ENCODE measurements around the gene SPRY2.

The SPRY2 gene

DNA sequence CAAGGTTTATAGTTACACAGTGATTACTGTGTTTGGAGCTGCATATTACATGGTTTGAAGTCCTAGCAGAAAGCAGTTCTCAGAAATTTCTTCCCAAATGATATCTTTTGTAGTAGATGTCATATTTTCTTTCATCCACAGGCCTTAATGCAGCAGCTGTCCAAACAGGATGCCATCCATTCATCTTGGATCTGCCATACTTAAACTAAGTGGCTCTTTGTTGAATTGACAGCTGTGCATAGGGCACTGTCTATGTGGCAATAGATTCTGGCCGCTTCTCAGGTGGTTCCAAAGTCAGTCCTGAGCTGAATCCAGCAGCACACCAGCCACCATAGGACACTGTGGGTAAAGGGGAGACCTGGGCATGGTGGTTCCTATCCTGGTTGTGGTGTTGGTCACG is 41.6 kb upstream of the SPRY2 start:
- no peak overlapping the region for H3K4me3 ChIP-seq (ENCODE audit: low read depth, low read length)
- TF ChIP-seq, protein P1, sequence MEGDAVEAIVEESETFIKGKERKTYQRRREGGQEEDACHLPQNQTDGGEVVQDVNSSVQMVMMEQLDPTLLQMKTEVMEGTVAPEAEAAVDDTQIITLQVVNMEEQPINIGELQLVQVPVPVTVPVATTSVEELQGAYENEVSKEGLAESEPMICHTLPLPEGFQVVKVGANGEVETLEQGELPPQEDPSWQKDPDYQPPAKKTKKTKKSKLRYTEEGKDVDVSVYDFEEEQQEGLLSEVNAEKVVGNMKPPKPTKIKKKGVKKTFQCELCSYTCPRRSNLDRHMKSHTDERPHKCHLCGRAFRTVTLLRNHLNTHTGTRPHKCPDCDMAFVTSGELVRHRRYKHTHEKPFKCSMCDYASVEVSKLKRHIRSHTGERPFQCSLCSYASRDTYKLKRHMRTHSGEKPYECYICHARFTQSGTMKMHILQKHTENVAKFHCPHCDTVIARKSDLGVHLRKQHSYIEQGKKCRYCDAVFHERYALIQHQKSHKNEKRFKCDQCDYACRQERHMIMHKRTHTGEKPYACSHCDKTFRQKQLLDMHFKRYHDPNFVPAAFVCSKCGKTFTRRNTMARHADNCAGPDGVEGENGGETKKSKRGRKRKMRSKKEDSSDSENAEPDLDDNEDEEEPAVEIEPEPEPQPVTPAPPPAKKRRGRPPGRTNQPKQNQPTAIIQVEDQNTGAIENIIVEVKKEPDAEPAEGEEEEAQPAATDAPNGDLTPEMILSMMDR (IDR thresholded peaks at IDR 0.05; ENCODE audit: insufficient read depth, low read depth, low read length, missing control alignments): no peak
- DNase-seq (ENCODE audit: low read depth): no peak

DNA sequence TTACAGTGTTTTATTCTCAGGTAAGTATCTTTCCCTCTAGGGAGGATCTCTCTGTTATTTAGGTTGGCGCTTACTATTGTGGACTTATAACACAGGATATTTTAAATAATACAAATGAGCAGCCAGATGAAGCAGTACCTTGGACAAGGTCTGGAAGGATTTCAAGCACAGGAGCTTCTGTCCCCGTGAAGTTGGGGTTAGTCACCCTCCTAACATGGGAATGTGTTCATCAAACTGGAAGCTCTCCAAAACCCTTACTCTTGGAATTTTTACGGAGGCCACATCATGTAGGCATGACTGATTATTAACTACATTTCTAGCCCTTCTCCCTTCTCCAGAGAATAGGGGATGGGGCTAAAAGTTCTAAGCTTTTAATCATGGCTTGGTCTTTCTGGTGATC is 38.3 kb upstream of the SPRY2 start:
- H3K4me3 ChIP-seq (ENCODE audit: low read depth, low read length): no peak overlapping the region
- TF ChIP-seq, protein P1 (IDR thresholded peaks at IDR 0.05; ENCODE audit: insufficient read depth, low read depth, low read length, missing control alignments): no peak
- DNase-seq (ENCODE audit: low read depth): no peak

DNA sequence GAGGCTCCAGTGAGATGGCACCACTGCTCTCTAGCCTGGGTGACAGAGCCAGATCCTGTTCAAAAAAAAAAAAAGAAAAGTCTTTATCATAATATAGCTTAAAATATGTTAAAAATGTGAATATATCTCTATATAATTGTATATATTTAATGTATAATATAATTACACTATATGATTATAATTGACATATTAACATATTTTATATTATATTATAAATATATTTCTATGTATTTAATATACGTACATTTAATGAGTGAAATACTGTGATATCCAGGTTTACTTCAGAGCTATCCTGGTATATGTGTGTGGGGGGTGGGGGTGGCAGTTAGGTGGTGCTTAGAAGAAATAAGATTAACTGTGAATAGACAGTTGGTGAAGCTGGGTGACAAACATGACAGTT is 35.6 kb upstream of the SPRY2 start:
- TF ChIP-seq, protein P1 (IDR thresholded peaks at IDR 0.05; ENCODE audit: insufficient read depth, low read depth, low read length, missing control alignments): no peak
- DNase-seq (ENCODE audit: low read depth): no peak
- no peak overlapping the region for H3K4me3 ChIP-seq (ENCODE audit: low read depth, low read length)

DNA sequence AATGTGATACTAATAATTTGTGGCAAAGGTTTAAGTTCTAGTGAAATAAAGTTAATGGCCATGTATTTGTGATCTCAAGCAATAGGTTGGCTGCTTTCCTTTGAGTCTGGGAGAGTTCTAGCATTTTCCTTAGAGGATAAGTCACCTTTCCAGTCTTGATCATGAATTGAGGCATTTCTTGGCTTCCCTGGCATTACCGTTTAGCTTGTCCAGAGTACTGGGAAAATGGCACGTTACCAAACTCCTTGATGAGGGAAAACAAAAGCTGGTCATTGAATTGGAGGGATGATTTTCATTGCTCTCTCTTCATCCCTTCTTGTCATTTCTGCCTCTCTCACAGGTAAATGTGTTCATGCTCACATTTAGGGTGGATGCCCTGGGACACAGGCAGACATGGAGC is 34.0 kb upstream of the SPRY2 start:
- no peak overlapping the region for H3K4me3 ChIP-seq (ENCODE audit: low read depth, low read length)
- TF ChIP-seq, protein P1 (IDR thresholded peaks at IDR 0.05; ENCODE audit: insufficient read depth, low read depth, low read length, missing control alignments): no peak
- DNase-seq (ENCODE audit: low read depth): no peak

DNA sequence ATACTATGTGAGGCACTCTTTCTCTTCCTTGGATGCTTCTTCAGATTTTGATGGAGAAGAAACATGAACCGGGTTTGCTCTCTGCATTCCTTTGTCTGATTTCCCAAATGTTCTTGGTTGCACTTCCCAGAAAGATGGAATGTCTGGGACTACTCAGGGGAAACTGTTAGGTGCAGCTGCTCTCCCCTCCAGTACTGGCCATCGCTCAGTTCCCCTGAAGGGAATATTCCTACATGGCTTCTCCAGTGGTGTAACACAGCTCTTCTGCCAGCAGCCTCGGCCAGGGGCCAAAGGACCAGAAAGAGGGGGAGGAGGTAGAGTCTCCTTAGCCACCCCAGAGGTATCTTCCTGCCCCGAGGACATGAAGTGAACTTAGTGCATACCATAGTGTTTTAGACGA is 33.5 kb upstream of the SPRY2 start:
- DNase-seq (ENCODE audit: low read depth): no peak
- no peak overlapping the region for H3K4me3 ChIP-seq (ENCODE audit: low read depth, low read length)
- TF ChIP-seq, protein P1 (IDR thresholded peaks at IDR 0.05; ENCODE audit: insufficient read depth, low read depth, low read length, missing control alignments): no peak

DNA sequence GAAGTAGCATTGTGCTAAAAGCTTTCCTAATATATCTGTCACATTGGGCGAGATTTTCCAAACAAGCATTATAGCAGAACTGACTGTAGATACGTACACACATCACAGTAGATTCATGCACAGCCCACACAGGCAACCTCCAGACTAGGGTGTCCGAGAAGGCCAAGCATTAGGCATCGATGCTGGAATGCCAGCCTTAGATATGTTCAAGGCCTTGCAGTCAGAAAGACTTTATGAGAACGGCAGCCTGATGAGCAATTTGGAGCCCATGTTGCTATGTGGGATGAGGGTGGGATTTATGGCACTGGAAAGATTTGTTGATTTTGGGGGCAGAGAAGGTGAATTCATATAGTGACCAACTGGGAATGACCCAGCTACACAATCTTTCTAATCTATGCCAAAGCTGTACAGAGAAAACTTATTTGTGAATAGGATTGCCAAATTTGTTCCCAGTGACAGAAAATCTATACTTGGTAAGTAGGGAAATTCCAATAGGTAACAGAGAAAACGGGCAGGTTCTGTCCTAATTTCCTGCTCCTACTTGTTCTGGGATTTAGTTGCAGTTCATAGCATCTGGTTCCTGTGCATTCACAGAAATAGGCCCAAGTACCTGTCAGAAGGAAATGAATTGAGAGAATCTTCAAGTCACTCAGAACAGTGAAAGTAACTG is 31.0 kb upstream of the SPRY2 start:
- TF ChIP-seq, protein P1 (IDR thresholded peaks at IDR 0.05; ENCODE audit: insufficient read depth, low read depth, low read length, missing control alignments): no peak
- DNase-seq (ENCODE audit: low read depth): no peak
- H3K4me3 ChIP-seq (ENCODE audit: low read depth, low read length): no peak overlapping the region

DNA sequence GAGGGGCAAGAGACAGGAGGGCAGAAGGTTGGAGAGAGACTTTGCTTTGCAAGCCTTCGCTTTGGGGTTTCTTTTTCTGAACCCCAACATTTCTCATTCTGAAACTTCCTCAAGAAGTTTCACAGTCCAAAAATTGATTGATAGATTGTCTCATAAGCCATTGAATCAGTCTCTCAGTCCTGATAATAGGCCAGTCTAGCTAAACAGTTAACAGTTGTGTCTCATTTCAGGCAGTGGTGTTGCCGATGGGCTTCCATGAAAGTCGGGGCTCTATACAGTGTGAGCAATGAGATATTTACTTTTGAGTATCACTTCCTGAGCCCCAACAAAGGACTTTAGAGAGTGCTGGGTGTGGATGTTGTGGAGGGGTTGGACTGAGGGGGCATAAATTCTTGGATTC is 26.5 kb upstream of the SPRY2 start:
- no peak for DNase-seq (ENCODE audit: low read depth)
- TF ChIP-seq, protein P1 (IDR thresholded peaks at IDR 0.05; ENCODE audit: insufficient read depth, low read depth, low read length, missing control alignments): no peak
- no peak overlapping the region for H3K4me3 ChIP-seq (ENCODE audit: low read depth, low read length)

Data from GM12865 (cell line).